Renal cortex interstitium (tissue), 11 donors: ENCODE results near the gene C5AR2. TPM values are rescaled to one million over a fixed set of nuclear protein-coding genes. Genes with fewer than 3 reads are reported as not detected.
"Not testable (repeated sequence)": the region's sequence is repeated elsewhere in the genome, so short reads cannot be mapped to it uniquely, and the experiment has no call there.

Source experiments
- DNase-seq, 11 donors: peaks; one replicate each; pipeline ENCODE4 v3.0.0-alpha.2; 2013; ENCODE audit warnings: low read depth in 9 of 11, low spot score in 4 of 11; ENCODE audit errors: extremely low read depth in 1 of 11
- polyA plus RNA-seq, 3 donors: library from polyadenylated mRNA; unstranded; fragments of 120-200 nt; gene quantifications; one replicate each; pipeline ENCODE4 v1.2.1, GENCODE V29; 2013; ENCODE audit not compliant: insufficient read length in 3 of 3

Gene C5AR2
- polyA plus RNA-seq, 3 donors = 0.23 to 0.42 (median 0.29) TPM

- no peak for DNase-seq
Observed at GRCh38 chr19:47377801-47378200, 45.8 kb downstream of the C5AR2 start.

DNA sequence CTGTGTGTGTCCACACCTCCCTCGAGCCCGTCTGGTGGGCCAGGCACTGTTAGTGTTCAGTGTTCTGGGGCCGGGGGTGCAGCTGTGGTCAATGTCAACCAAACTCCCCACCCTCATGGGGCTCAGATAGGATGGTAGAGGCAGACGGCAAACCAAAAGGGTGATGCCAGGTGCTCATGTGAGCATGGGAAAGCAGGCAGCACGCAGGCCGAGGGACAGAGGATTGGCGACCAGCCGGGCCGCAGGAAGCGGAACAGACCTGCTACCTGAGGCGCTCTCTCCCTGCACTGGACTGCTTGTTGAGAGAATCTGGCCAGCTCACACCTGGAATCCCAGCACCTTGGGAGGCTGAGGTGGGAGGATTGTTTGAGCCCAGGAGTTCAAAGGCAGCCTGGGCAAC, 46.3 kb downstream of the C5AR2 start:
- no peak for DNase-seq

GRCh38 chr19:47379381-47379938, 47.5 kb downstream of the C5AR2 start:
- DNase-seq = no peak

DNA sequence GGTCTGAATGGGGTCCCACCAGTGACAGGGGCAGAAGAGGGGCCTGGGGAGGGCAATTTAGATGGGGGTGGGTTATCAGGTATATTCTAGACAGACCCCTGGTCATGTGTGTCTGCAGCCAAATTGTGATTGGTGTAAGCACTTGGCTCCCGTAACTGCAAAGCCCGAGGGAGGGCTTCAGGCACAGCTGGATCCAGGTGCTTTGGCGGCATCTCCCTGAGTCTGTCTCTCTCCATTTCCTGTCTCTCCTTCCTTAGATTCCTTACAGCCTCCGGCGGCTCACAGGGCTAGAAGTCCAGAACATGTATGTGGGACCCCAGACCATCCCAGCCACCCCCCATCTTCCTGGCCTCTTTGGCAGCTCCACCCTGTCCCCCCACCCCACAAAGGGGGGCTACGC, 48.6 kb downstream of the C5AR2 start:
- DNase-seq = no peak

- DNase-seq = no peak
Observed at GRCh38 chr19:47381121-47381520, 49.1 kb downstream of the C5AR2 start.

DNA sequence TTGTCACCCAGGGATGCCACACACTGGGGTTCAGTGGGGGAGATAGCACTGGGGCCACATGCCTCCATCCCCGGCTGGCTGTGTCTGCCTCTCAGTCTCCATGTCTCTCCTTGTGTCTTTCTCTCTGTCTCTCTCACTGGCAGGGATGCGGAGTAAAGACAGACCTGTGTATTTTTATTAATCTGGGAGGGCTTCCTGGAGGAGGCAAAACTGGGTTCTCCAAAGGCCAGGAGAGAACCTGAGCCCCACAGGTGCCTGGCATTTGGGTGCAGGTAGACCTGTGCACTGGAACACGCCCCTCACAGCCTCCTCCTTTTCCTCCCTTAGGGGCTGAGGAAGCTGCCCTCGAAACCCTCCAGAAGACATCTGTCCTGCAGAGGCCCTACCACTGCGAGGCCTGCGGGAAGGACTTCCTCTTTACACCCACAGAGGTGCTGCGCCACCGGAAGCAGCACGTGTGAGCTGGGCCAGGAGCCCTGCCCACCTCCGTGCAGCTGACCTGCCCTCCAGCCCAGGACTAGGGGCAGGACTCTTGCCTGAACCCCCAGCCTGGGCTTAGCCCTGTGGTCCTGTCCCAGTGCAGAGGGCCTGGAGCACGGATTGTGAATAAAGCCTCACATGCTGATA, 49.8 kb downstream of the C5AR2 start:
- no peak for DNase-seq

- DNase-seq = not testable (repeated sequence)
Observed at GRCh38 chr19:47383890-47384289, 51.9 kb downstream of the C5AR2 start.

DNA sequence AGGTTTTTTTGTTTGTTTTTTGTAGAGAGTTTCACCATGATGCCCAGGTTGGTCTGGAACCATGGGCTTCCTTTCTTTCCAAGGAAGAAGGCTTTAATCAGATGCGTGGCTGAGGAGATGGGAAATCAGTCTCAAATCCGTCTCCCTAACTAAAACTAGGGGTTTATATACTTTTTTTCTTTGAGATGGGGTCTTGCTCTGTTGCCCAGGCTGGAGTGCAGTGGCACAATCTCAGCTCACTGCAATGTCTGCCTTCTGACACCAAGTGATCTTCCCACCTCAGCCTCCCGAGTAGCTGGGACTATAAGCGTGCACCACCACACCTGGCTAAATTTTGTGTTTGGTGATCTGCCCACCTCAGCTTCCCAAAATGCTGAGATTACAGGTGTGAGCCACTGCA, 52.6 kb downstream of the C5AR2 start:
- DNase-seq = not testable (repeated sequence)

DNA sequence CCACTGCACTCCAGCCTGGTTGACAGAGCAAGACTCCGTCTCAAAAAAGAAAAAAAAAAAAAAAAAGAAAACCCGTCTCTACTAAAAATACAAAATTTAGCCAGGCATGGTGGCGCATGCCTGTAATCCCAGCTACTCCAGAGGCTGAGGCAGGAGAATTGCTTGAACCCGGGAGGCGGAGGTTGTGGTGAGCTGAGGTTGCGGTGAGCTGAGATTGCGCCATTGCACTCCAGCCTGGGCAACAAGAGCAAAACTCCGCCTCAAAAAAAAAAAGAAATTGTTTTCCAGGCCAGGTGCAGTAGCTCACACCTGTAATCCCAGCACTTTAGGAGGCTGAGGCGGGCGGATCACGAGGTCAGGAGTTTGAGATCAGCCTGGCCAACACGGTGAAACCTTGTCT, 54.6 kb downstream of the C5AR2 start:
- DNase-seq = not testable (repeated sequence)

DNA sequence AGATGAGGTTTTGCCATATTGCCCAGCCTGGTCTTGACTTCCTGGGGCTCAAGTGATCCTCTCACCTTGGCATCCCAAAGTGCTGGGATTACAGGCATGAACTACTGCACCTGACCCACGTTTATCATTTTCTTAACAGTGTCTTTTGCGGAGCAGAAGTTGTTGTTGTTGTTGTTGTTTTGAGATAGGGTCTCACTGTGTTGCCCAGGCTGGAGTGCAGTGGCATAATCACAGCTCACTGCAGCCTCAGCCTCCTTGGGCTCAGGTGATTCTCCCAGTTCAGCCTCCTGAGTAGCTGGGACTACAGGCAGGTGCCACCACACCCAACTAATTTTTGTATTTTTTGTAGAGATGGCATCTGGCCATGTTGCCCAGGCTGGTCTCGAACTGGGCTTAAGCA, 55.6 kb downstream of the C5AR2 start:
- not testable (repeated sequence) for DNase-seq

- not testable (repeated sequence) for DNase-seq
Observed at GRCh38 chr19:47388721-47389120, 56.7 kb downstream of the C5AR2 start.

- no peak for DNase-seq
Observed at GRCh38 chr19:47389150-47389556, 57.2 kb downstream of the C5AR2 start.

DNA sequence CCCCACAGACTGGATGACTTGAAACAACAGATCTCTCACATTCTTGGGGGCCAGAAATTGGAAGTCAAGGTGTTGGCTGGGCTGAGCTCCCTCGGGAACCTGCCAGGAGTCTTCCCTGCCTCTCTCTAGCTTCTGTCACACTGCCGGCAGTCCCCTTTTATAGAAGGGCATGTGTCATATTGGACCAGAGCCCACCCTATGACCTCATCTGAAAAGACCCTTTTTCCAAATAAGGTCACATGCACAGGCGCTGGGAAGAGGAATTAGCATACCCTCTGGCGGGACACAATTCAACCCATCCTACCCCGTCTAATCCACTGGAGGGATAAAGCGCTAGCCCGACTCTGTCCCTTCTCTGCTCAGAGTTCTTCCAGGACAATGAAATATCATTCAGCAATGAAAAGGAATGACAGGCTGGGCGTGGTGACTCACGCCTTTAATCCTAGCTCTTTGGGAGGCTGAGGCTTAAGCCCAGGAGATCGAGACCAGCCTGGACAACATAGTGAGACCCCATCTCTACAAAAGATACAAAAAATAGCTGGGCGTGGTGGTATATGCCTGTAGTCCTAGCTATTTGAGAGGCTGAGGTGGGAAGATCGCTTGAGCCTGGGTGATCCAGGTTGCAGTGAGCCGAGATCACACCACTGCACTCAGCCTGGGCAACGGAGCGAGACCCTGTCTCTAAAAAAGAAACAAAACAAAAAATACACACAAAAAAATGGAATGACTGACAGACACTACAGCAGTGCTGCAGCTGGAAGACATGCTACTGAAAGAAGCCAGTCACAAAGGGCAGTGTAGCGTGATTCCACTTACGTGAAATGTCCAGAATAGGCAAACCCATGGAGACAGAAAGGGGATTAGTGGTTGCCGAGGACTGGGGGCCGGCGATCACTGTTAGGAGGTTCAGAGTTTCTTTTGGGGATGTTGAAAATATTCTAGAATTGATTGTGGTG, 58.8 kb downstream of the C5AR2 start:
- no peak for DNase-seq

DNA sequence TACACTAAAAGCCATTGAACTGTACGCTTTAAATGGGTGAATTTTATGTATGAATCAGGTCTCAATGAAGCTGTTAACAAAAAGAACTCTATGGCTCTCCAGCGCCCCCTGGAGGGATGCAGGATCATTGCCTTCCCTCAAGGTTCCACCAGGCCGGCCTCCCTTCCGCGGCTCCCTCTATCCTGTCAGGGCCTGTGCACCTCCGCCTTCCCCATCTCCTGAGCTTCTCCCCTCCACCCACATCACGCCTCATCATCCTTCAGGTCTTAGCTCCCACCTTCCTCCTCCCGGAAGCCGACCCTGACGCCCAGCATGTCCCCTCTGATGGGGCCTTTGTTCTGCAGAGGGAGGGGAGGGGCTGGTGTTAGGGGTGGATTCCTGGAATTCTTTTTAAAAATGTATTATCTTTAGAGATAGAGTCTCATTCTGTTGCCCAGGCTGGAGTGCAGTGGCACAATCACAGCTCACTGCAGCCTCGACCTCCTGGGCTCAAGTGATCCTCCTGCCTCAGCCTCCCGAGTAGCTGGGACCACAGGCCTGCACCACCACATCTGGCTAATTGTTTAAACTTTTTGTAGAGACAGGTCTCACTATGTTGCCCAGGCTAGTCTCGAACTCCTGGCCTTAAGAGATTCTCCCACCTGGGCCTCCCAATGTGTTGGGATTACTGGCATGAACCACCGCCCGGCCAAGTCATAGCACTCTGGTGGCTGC, 59.7 kb downstream of the C5AR2 start:
- peak; percentile 15 to 54 (median 27) for DNase-seq

Other genes with a start within 250 kb of the C5AR2 start
- 10 to 100 TPM; 31.6 to 42.7 (median 42.0) TPM for gene ZC3H4, start 218.4 kb upstream of the C5AR2 start, polyA plus RNA-seq
- gene SAE1, start 201.3 kb upstream of the C5AR2 start, polyA plus RNA-seq = 100 to 1,000 TPM in 2 of 3 donors, 10 to 100 TPM in 1; 88.7 to 137 (median 127) TPM
- gene BBC3, start 101.0 kb upstream of the C5AR2 start, polyA plus RNA-seq = 1 to 10 TPM; 1.1 to 2.9 (median 2.1) TPM
- 10 to 100 TPM; 20.6 to 30.1 (median 25.0) TPM for gene CCDC9, start 75.7 kb upstream of the C5AR2 start, polyA plus RNA-seq
- gene INAFM1, start 57.3 kb upstream of the C5AR2 start, polyA plus RNA-seq = 10 to 100 TPM in 2 of 3 donors, 1 to 10 TPM in 1; 6.0 to 11.5 (median 10.7) TPM
- 10 to 100 TPM in 1 of 3 donors, 1 to 10 TPM in 2; 3.4 to 10.6 (median 7.1) TPM for gene C5AR1, start 22.3 kb upstream of the C5AR2 start, polyA plus RNA-seq
- gene DHX34, start 17.1 kb downstream of the C5AR2 start, polyA plus RNA-seq = 10 to 100 TPM; 10.1 to 18.9 (median 17.8) TPM
- 10 to 100 TPM; 15.0 to 29.5 (median 18.2) TPM for gene MEIS3, start 87.4 kb downstream of the C5AR2 start, polyA plus RNA-seq
- gene SLC8A2, start 139.7 kb downstream of the C5AR2 start, polyA plus RNA-seq = under 1 TPM; 0.22 to 0.26 (median 0.23) TPM
- 10 to 100 TPM in 2 of 3 donors, 1 to 10 TPM in 1; 8.2 to 13.5 (median 13.3) TPM for gene KPTN, start 152.0 kb downstream of the C5AR2 start, polyA plus RNA-seq
- gene NAPA, start 182.9 kb downstream of the C5AR2 start, polyA plus RNA-seq = 100 to 1,000 TPM; 140 to 177 (median 156) TPM
- gene ZNF541, start 241.0 kb downstream of the C5AR2 start, polyA plus RNA-seq = under 1 TPM; 0.24 to 0.31 (median 0.27) TPM